Tibial artery (tissue), 4 donors: ENCODE measurements around the gene PPP1R9B.

ENCODE experiments used
- DNase-seq, 2 donors: peaks; one replicate each; pipeline ENCODE4 v3.0.0-alpha.2; 2019
- H3K27ac ChIP-seq, 2 donors: fragments of 200-600 bp; sonication (generic) in 1 of 2; 1 replicate in 1 of 2; 2 replicates in 1 of 2; pipeline ENCODE4 v1.5.1; 2018 to 2019; ENCODE audit warnings: mild to moderate bottlenecking in 1 of 2
- H3K27me3 ChIP-seq, 2 donors: fragments of 200-600 bp; sonication (generic) in 1 of 2; one replicate each; pipeline versions ENCODE4 v1.5.1 to v1.6.0; 2016 to 2019
- H3K36me3 ChIP-seq, 3 donors: fragments of 200-600 bp; sonication (generic) in 2 of 3; one replicate each; pipeline ENCODE4 v1.5.1; 2016 to 2019; ENCODE audit warnings: mild to moderate bottlenecking in 2 of 3
- H3K4me1 ChIP-seq, 4 donors: fragments of 200-600 bp; sonication (generic) in 2 of 4; 1 replicate in 3 of 4; 2 replicates in 1 of 4; pipeline ENCODE4 v1.5.1; 2016 to 2019
- H3K4me3 ChIP-seq, 2 donors: fragments of 200-600 bp; sonication (generic) in 1 of 2; 1 replicate in 1 of 2; 2 replicates in 1 of 2; pipeline ENCODE4 v1.5.1; 2018 to 2019; ENCODE audit warnings: mild to moderate bottlenecking in 2 of 2
- H3K9me3 ChIP-seq, 3 donors: fragments of 200-600 bp; sonication (generic) in 1 of 3; one replicate each; pipeline ENCODE4 v1.5.1; 2016 to 2019
- CTCF ChIP-seq, 2 experiments: fragments of 200-600 bp in 1 of 2; fragments of 450-650 bp in 1 of 2; IDR thresholded peaks; one replicate each; pipeline ENCODE4 v1.5.1; 2017 to 2019; ENCODE audit warnings: antibody characterized with exemption in 2 of 2, mild to moderate bottlenecking in 1 of 2, moderate library complexity in 1 of 2
- intact Hi-C: fragments of 100-400 bp; cut with DNase I; formaldehyde crosslinking; loops from one replicate; pipeline ENCODE4 v1.15.0; 2023; ENCODE audit warnings: low total_unique reads

PPP1R9B gene

DNA sequence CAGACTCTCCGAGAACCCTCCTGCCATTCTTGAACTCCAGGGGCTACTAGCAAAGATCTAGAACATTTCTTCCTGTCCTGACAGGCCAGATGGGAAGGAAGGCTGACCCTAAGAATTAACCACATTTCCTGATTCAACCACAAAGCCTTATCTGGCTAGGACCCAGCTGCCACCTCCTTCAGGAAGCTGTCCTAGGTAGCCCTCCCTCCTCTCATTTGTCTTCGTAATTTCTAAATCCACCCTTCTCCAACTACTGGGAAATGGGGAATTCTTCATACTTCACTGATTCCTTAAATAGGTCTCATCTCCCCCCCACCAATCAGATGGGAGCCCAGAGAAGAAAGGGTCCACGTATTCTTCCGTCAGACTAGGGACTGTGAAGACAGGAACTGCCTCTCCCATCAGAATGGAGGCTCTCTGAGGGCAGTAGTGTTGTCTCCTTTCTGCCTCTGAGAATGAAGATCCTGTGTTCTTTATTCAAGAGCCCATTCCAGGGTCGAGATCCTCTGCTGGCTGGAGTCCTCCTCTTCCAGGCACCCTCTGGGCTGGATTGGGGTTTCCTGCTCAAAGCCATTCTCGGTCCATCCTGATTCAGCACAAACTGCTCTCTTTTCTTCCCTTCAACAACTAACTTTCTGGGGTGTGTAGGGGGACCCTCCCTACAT lies 22.6 kb downstream of the PPP1R9B start:
- no peaks in the 10 kb centered on the region for H3K9me3 ChIP-seq
- no peak overlapping the region for H3K27ac ChIP-seq
- peaks cover 0 to 37% (median 31%) of the 10 kb centered on the region in 4 donors for H3K4me1 ChIP-seq
- no peaks in the 10 kb centered on the region for H3K36me3 ChIP-seq
- no peak for TF ChIP-seq CTCF (IDR thresholded peaks at IDR 0.05)
- intact Hi-C loops = no loop called here
- H3K4me3 ChIP-seq = no peak overlapping the region
- DNase-seq = no peak
- H3K27me3 ChIP-seq = peaks cover 0 to 4% of the 10 kb centered on the region in 2 donors

DNA sequence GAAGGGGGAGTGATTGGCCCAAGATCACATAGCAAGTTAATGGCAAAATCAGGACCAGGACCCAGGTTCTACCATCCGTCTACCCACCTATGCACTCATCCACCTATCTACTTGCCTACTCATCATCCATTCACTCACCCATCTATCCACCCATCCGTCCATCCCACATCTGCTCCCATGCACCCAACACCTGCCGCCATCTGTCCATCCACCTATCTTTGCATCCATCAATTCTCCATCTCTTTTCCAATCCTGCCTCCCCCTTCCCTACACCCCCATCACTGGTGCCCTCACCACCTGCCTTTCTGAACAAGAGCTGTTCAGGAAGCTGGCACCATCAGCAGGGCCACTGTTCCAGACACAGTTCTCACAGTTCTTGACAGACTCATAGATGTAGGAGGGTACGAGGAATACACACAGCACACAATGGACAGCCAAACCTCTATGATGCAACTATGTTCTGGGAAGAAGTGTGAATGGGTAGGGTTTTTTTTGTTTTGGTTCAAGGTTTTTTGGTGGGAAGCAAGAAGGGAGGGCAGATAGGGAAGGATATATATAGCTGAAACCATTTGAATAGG lies 25.0 kb downstream of the PPP1R9B start:
- Histone ChIP-seq H3K9me3 (no peaks in the 10 kb centered on the region), H3K27me3 (peaks cover 0 to 4% of the 10 kb centered on the region in 2 donors), H3K4me3 (no peak overlapping the region), H3K4me1 (peaks cover 0 to 22% (median 17%) of the 10 kb centered on the region in 4 donors), H3K36me3 (no peaks in the 10 kb centered on the region), H3K27ac (no peak overlapping the region)
- no peak for DNase-seq
- TF ChIP-seq CTCF (IDR thresholded peaks at IDR 0.05) = no peak
- intact Hi-C loops = no loop called here

DNA sequence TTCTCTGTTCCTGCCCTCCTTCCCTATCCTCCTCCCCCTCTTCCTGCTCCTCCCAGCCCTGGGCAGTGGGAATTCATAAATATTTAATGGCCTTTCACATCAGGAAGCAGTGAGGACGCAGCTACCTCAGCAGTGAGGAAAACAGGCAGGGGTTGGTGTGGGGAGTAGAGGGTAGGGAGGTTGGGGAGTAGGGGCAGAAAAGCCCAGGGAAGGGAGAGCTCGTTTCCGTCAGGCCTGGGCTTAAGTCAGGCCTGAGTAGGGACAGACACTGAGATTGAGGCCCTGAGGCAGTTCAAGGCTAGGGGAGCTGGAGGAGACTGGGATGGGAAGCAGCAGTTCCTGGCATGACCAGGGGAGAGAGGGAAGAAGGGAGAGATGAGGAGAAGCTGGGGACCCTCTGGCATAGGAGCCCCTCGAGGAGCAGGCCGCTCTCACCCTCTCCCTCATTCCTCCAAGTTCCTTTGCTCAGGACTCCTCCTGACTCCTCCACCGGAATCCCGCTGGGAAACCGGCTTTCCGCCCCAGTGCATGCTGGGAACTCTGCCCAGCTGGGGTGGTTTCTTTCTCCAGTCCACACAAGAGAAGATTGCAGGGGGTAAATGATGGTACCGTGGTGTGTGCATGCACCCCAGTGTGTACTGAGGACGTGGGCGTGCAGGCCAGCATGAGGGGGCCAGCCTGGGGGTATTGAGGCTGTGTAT lies 26.7 kb downstream of the PPP1R9B start:
- Histone ChIP-seq H3K4me3 (no peak overlapping the region), H3K27ac (peak overlapping the region in 1 of 2 donors; percentile 30), H3K36me3 (no peaks in the 10 kb centered on the region), H3K9me3 (no peaks in the 10 kb centered on the region), H3K4me1 (peaks cover 0 to 5% (median 2%) of the 10 kb centered on the region in 4 donors), H3K27me3 (no peaks in the 10 kb centered on the region)
- intact Hi-C loops = no loop called here
- no peak for TF ChIP-seq CTCF (IDR thresholded peaks at IDR 0.05)
- DNase-seq = no peak

GRCh38 chr17:50122945-50123344 lies 27.5 kb downstream of the PPP1R9B start:
- no peak for DNase-seq
- H3K4me1 ChIP-seq = peaks cover 0 to 2% (median 0%) of the 10 kb centered on the region in 4 donors
- TF ChIP-seq CTCF (IDR thresholded peaks at IDR 0.05) = no peak
- H3K9me3 ChIP-seq = no peaks in the 10 kb centered on the region
- H3K27me3 ChIP-seq = no peaks in the 10 kb centered on the region
- H3K4me3 ChIP-seq = no peak overlapping the region
- H3K36me3 ChIP-seq = no peaks in the 10 kb centered on the region
- H3K27ac ChIP-seq = no peak overlapping the region
- intact Hi-C loops = no loop called here

GRCh38 chr17:50120475-50121253 lies 29.8 kb downstream of the PPP1R9B start:
- H3K27ac ChIP-seq = no peak overlapping the region
- intact Hi-C loops = no loop called here
- H3K36me3 ChIP-seq = no peaks in the 10 kb centered on the region
- H3K27me3 ChIP-seq = no peaks in the 10 kb centered on the region
- no peaks in the 10 kb centered on the region for H3K9me3 ChIP-seq
- no peak for DNase-seq
- H3K4me1 ChIP-seq = peaks cover 0 to 15% (median 7%) of the 10 kb centered on the region in 4 donors
- TF ChIP-seq CTCF (IDR thresholded peaks at IDR 0.05) = no peak
- H3K4me3 ChIP-seq = no peak overlapping the region
